ENCODE results near the gene EPS8.

DNA sequence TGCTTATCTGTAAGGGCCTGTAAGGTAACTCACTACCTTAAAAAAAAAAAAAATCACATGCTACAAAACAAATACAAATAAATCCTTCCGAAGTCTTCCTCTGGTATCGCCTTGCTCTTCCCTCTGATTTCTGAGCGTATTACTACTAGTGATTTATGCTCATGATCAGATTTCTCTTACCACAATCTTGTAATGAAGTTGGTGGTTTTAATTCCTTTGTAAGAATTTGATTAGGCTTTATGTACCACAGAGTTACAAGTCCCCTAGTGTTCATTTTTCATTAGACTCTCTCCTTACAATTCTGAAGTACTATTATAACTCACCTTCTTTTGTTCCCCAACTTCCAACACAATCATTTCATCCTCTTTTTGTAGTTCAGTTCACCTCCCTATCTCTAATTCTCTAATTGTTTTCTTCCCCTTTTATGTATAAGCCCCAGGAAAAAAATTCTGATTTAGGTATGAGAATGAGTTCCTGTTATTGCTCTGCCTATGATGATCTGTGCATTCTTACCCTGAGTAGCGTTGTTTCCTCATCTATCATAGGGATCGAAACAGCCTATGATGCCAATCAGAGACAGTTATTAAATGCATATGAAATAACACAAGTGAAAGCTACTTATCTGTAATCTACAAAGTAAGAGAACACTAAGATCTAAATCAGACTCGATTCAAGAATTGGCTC, 81.5 kb downstream of the EPS8 start:
- TF ChIP-seq POLR2A (IDR thresholded peaks at IDR 0.05), result no peak
- TF ChIP-seq, protein P1, sequence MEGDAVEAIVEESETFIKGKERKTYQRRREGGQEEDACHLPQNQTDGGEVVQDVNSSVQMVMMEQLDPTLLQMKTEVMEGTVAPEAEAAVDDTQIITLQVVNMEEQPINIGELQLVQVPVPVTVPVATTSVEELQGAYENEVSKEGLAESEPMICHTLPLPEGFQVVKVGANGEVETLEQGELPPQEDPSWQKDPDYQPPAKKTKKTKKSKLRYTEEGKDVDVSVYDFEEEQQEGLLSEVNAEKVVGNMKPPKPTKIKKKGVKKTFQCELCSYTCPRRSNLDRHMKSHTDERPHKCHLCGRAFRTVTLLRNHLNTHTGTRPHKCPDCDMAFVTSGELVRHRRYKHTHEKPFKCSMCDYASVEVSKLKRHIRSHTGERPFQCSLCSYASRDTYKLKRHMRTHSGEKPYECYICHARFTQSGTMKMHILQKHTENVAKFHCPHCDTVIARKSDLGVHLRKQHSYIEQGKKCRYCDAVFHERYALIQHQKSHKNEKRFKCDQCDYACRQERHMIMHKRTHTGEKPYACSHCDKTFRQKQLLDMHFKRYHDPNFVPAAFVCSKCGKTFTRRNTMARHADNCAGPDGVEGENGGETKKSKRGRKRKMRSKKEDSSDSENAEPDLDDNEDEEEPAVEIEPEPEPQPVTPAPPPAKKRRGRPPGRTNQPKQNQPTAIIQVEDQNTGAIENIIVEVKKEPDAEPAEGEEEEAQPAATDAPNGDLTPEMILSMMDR (IDR thresholded peaks at IDR 0.05), result no peak
